ENCODE measurements around the gene SPDYE6.
A peak's percentile ranks its signal among the peaks of the same experiment; 100 is the strongest.
"Not testable (repeated sequence)": the region's sequence is repeated elsewhere in the genome, so short reads cannot be mapped to it uniquely, and the experiment has no call there.

The SPDYE6 gene

DNA sequence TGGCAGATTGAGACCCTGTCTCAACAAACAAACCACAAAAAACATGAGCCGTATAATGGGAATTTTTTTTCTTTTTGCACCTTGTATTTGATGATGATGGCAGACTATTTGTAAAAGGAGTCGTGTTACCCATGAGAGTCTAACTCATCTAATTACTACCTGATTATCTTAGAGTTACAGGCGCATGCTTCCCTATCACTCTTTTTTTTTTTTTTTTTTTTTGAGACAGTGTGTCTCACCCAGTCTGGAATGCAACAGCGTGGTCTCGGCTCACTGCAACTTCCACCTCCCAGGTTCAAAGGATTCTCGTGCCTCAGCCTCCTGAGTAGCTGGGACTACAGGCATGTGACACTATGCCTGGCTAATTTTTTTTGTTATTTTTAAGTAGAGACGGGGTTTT, 9.1 kb upstream of the SPDYE6 start:
- H3K36me3 ChIP-seq (ENCODE audit: control insufficient read depth, insufficient read depth, low read length); H3K4me3 ChIP-seq (ENCODE audit: insufficient read depth, low read depth, low read length, poor library complexity, severe bottlenecking); H3K4me1 ChIP-seq (ENCODE audit: control insufficient read depth, insufficient read depth, low read length, poor library complexity, severe bottlenecking); H3K9me3 ChIP-seq (ENCODE audit: control insufficient read depth, low read length); DNase-seq; H3K27ac ChIP-seq (ENCODE audit: insufficient read depth, low read length, poor library complexity, severe bottlenecking); H3K27me3 ChIP-seq (replicated peaks; ENCODE audit: control insufficient read depth, insufficient read depth, low read length, poor library complexity, severe bottlenecking): not testable (repeated sequence)

DNA sequence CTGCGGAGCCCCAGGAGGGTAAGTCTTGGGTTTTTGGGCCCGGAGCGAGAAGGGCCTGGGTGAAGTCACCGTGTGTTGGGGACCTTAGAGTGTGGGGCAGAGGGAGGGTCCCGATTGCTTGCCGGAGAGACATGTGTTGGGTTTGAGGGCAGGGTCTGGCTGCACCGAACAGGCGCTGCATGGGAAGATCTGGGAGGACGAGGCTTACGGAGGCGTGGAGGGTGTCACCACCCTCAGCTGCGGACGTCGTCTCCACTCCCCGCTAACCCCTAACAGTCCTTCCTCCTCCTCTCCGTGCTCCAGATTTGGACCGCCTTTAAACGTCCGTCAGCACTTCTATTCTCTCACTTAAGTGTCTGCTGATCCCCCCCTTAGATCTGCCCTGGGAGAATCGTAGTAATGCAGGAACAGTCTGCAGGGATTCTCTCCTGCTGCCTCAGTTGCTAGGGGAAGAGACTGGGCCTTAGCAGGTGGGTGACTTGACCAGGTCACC, 8.2 kb upstream of the SPDYE6 start:
- not testable (repeated sequence) for DNase-seq; H3K36me3 ChIP-seq (ENCODE audit: control insufficient read depth, insufficient read depth, low read length); H3K27me3 ChIP-seq (replicated peaks; ENCODE audit: control insufficient read depth, insufficient read depth, low read length, poor library complexity, severe bottlenecking); H3K4me1 ChIP-seq (ENCODE audit: control insufficient read depth, insufficient read depth, low read length, poor library complexity, severe bottlenecking); H3K9me3 ChIP-seq (ENCODE audit: control insufficient read depth, low read length)
- H3K27ac ChIP-seq (ENCODE audit: insufficient read depth, low read length, poor library complexity, severe bottlenecking), result peak overlapping the region; percentile 71
- peak overlapping the region; percentile 90 for H3K4me3 ChIP-seq (ENCODE audit: insufficient read depth, low read depth, low read length, poor library complexity, severe bottlenecking)

DNA sequence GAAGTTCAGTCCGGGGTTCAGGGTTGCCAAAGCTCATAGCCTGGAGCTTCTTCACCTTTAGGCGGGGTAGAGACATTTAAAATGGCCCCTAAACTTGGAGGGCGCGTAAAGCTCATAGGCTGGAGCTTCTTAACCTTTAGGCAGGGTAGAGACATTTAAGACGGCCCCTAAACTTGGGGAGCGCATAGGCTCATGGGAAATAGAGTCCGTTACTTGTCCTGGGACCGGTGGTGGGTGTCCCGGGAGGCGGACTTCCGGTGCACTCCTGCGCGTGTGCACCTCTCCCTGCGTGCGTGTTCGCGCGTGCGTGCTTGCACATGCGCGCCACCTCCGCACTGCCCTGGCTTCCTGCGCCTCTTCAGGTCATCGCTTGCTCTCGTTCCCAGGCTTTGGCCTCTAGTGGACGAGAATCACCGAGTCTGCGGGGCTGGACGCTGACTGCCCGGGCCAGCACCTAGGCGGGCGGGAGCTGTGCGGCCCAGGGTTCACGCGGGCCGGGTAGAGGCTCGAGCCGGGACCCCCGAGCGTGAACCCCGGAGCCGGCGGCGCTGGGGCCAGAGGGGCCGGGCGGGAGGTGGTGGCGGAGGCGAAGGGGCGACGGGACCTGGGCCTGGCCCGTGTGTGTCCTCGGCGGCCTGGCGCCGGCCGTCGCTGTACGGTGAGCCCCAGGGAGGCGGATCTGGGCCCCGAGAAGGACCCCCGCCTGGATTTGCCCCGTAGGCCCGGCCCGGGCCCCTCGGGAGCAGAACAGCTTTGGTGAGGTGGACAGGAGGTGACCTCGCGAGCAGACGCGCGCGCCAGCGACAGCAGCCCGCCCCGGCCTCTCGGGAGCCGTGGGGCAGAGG, 7.5 kb upstream of the SPDYE6 start:
- H3K9me3 ChIP-seq (ENCODE audit: control insufficient read depth, low read length); H3K4me1 ChIP-seq (ENCODE audit: control insufficient read depth, insufficient read depth, low read length, poor library complexity, severe bottlenecking): not testable (repeated sequence)

DNA sequence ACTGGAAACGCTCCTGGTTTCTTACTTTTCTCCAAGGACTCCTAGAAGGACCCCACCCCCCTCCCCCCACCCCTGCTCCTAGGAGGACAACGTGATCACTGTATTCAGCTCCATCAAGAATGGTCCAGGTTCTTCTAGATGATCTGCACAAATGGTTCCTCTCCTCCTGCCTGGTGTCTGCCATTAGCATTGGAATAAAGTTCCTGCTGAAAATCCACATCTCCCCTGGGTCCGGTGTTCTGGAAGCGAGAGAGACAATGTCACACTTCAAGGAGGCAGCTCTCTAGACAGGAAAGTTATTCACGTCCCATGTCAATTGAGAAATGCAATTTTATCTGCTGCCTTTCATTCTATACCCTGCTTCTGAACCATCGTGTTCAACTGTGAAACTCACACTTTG, 9.3 kb downstream of the SPDYE6 start:
- H3K36me3 ChIP-seq (ENCODE audit: control insufficient read depth, insufficient read depth, low read length); H3K9me3 ChIP-seq (ENCODE audit: control insufficient read depth, low read length); H3K27ac ChIP-seq (ENCODE audit: insufficient read depth, low read length, poor library complexity, severe bottlenecking); H3K4me1 ChIP-seq (ENCODE audit: control insufficient read depth, insufficient read depth, low read length, poor library complexity, severe bottlenecking); H3K4me3 ChIP-seq (ENCODE audit: insufficient read depth, low read depth, low read length, poor library complexity, severe bottlenecking); DNase-seq; H3K27me3 ChIP-seq (replicated peaks; ENCODE audit: control insufficient read depth, insufficient read depth, low read length, poor library complexity, severe bottlenecking): not testable (repeated sequence)

More for the DNA sequence above, 7.5 kb upstream of the SPDYE6 start:
- H3K27me3 ChIP-seq (replicated peaks; ENCODE audit: control insufficient read depth, insufficient read depth, low read length, poor library complexity, severe bottlenecking); H3K36me3 ChIP-seq (ENCODE audit: control insufficient read depth, insufficient read depth, low read length): not testable (repeated sequence)
- peak; percentile 85 to 92 (median 91) for DNase-seq
- H3K27ac ChIP-seq (ENCODE audit: insufficient read depth, low read length, poor library complexity, severe bottlenecking), result peak overlapping the region; percentile 71
- peak overlapping the region; percentile 90 for H3K4me3 ChIP-seq (ENCODE audit: insufficient read depth, low read depth, low read length, poor library complexity, severe bottlenecking)

DNA sequence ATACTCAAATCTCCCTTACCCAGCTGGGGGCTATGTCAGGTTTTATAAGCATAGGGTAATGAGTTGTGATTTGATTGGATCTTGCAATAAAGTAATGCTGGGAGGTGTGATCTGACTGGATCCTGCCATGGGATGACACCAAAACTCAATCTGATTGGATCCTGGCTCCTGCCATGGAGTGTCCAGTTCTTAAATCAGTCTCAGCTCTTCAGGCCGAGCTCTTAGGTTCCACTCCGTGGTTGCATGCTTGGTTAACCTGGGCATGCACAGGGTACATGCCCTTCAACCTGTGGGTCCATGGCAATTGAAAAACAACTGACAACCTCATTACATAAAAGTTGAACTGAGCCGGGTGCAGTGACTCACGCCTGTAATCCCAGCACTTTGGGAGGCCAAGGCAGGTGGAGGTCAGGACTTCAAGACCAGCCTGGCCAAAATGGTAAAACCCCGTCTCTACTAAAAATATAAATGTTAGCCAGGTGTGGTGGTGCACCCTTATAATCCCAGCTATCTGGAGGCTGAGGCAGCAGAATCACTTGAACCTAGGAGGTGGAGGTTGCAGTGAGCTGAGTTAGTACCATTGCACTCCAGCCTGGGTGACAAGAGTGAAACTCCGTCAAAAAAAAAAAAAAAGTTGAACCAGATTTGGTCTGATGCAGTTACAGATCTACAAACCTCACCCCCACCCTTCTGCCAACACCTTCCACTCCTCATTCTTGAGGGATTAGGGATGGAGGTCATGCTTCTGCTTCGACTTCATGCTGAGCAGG, 15.5 kb downstream of the SPDYE6 start:
- H3K4me1 ChIP-seq (ENCODE audit: control insufficient read depth, insufficient read depth, low read length, poor library complexity, severe bottlenecking); H3K27me3 ChIP-seq (replicated peaks; ENCODE audit: control insufficient read depth, insufficient read depth, low read length, poor library complexity, severe bottlenecking); H3K36me3 ChIP-seq (ENCODE audit: control insufficient read depth, insufficient read depth, low read length); H3K9me3 ChIP-seq (ENCODE audit: control insufficient read depth, low read length); H3K27ac ChIP-seq (ENCODE audit: insufficient read depth, low read length, poor library complexity, severe bottlenecking); H3K4me3 ChIP-seq (ENCODE audit: insufficient read depth, low read depth, low read length, poor library complexity, severe bottlenecking); DNase-seq: not testable (repeated sequence)

DNA sequence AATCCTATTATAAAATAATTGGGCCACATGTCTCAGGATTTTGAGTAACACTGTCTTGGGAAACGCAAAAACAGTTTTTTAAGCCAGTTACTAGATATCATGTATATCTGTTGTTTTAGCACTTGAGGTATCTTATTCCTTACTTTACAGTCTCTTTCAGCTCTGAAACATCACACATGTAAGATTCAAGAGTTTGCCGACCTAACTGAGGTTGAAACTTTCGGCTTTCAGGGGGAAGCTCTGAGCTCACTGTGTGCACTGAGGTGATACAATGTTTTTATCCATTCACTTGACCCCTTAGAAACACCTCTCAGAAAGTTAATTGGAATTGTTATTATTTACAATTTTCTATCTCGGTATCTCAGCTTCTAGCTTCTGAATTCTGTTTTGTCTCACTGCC, 18.8 kb downstream of the SPDYE6 start:
- DNase-seq; H3K4me1 ChIP-seq (ENCODE audit: control insufficient read depth, insufficient read depth, low read length, poor library complexity, severe bottlenecking); H3K36me3 ChIP-seq (ENCODE audit: control insufficient read depth, insufficient read depth, low read length): not testable (repeated sequence)

DNA sequence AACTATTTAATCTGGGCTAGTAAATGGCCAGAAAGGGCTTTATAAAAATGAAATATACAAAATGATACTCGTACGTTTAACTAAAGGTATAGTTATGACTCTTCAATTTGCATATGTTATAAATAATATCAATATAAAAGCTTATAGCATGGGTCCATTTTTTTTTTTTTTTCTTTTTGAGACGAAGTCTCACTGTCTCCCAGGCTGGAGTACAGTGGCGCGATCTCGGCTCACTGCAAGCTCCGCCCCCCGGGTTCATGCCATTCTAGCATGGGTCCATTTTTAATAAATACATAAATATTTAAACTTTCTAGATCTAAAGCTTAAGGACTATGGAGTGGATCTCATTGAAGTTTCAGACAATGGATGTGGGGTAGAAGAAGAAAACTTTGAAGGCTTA, 19.2 kb downstream of the SPDYE6 start:
- not testable (repeated sequence) for H3K27me3 ChIP-seq (replicated peaks; ENCODE audit: control insufficient read depth, insufficient read depth, low read length, poor library complexity, severe bottlenecking); H3K4me1 ChIP-seq (ENCODE audit: control insufficient read depth, insufficient read depth, low read length, poor library complexity, severe bottlenecking); H3K9me3 ChIP-seq (ENCODE audit: control insufficient read depth, low read length); H3K27ac ChIP-seq (ENCODE audit: insufficient read depth, low read length, poor library complexity, severe bottlenecking); DNase-seq; H3K36me3 ChIP-seq (ENCODE audit: control insufficient read depth, insufficient read depth, low read length); H3K4me3 ChIP-seq (ENCODE audit: insufficient read depth, low read depth, low read length, poor library complexity, severe bottlenecking)

More for the DNA sequence above, 18.8 kb downstream of the SPDYE6 start:
- not testable (repeated sequence) for H3K27me3 ChIP-seq (replicated peaks; ENCODE audit: control insufficient read depth, insufficient read depth, low read length, poor library complexity, severe bottlenecking); H3K9me3 ChIP-seq (ENCODE audit: control insufficient read depth, low read length); H3K4me3 ChIP-seq (ENCODE audit: insufficient read depth, low read depth, low read length, poor library complexity, severe bottlenecking); H3K27ac ChIP-seq (ENCODE audit: insufficient read depth, low read length, poor library complexity, severe bottlenecking)

DNA sequence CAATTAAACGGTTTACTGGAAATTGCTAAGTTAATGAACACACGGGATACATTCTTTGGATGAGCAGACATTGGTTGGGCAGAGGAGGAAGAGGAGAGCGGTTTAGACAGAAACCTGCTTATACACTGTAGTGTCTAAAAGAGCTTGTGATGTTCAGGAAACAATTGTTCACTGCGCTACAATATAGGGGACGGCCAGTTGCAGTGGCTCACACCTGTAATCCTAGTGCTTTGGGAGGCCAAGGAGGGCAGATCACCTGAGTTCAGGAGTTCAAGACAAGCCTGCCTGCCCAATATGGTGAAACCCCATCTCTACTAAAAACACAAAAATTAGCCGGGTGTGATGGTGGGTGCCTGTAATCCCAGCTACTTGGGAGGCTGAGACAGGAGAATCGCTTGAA, 20.7 kb downstream of the SPDYE6 start:
- not testable (repeated sequence) for H3K27ac ChIP-seq (ENCODE audit: insufficient read depth, low read length, poor library complexity, severe bottlenecking); DNase-seq; H3K4me3 ChIP-seq (ENCODE audit: insufficient read depth, low read depth, low read length, poor library complexity, severe bottlenecking); H3K4me1 ChIP-seq (ENCODE audit: control insufficient read depth, insufficient read depth, low read length, poor library complexity, severe bottlenecking); H3K36me3 ChIP-seq (ENCODE audit: control insufficient read depth, insufficient read depth, low read length); H3K9me3 ChIP-seq (ENCODE audit: control insufficient read depth, low read length); H3K27me3 ChIP-seq (replicated peaks; ENCODE audit: control insufficient read depth, insufficient read depth, low read length, poor library complexity, severe bottlenecking)

DNA sequence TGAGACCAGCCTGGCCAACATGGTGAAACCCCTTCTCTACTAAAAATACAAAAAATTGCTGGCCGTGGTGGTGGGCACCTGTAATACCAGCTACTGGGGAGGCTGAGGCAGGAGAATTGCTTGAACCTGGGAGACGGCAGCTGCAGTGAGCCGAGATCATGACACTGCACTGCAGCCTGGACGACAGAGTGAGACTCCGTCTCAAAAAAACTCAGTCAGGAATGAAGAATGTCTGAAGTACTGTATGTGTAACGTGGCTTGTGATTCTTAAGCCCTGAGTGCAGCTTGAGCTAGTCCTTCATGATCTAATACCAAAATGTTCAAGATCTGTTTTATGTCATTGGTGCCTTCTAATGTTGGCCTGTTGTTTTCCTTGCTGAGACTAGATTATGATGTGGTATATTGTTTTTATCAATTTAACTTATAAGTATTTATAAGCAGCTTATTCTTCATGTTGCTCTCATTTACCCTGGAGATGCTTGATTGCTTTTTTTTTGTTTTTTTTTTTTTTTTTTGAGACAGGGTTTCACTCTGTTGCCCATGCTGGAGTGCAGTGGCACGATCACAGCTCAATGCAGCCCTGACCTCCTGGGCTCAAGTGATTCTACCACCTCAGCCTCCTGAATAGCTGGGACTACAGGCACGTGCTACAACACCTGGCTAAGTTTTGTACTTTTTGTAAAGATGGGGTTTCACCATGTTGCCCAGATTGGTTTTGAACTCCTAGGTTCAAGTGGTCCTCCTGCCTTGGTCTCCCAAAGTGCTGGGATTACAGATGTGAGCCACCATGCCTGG, 25.4 kb downstream of the SPDYE6 start:
- H3K27me3 ChIP-seq (replicated peaks; ENCODE audit: control insufficient read depth, insufficient read depth, low read length, poor library complexity, severe bottlenecking), result not testable (repeated sequence)

More for the DNA sequence above, 25.4 kb downstream of the SPDYE6 start:
- H3K9me3 ChIP-seq (ENCODE audit: control insufficient read depth, low read length); H3K4me3 ChIP-seq (ENCODE audit: insufficient read depth, low read depth, low read length, poor library complexity, severe bottlenecking); H3K27ac ChIP-seq (ENCODE audit: insufficient read depth, low read length, poor library complexity, severe bottlenecking); H3K36me3 ChIP-seq (ENCODE audit: control insufficient read depth, insufficient read depth, low read length); H3K4me1 ChIP-seq (ENCODE audit: control insufficient read depth, insufficient read depth, low read length, poor library complexity, severe bottlenecking); DNase-seq: not testable (repeated sequence)

Data from effector memory CD4-positive, alpha-beta T cell (primary cell).